GM19099 (cell line): ENCODE data around the gene RAPGEF2.

Experiments used
- POLR2A ChIP-seq: IDR thresholded peaks from 3 replicates; pipeline ENCODE4 v1.6.1; 2011; ENCODE audit warnings: low read depth; ENCODE audit not compliant: insufficient read length; ENCODE audit errors: extremely low read depth

RAPGEF2 gene

GRCh38 chr4:159386620-159387019 lies 283.7 kb downstream of the RAPGEF2 start:
- no peak for TF ChIP-seq POLR2A

- TF ChIP-seq POLR2A, result no peak
Measured at GRCh38 chr4:159389756-159390155, 286.9 kb downstream of the RAPGEF2 start.

- no peak for TF ChIP-seq POLR2A
Measured at GRCh38 chr4:159390648-159391047, 287.8 kb downstream of the RAPGEF2 start.

- TF ChIP-seq POLR2A, result no peak
Measured at GRCh38 chr4:159395693-159396092, 292.8 kb downstream of the RAPGEF2 start.

GRCh38 chr4:159396151-159396550 lies 293.3 kb downstream of the RAPGEF2 start:
- TF ChIP-seq POLR2A, result no peak

GRCh38 chr4:159398236-159398638 lies 295.4 kb downstream of the RAPGEF2 start:
- no peak for TF ChIP-seq POLR2A

- no peak for TF ChIP-seq POLR2A
Measured at GRCh38 chr4:159400558-159401225, 297.8 kb downstream of the RAPGEF2 start.

- TF ChIP-seq POLR2A, result no peak
Measured at GRCh38 chr4:159401226-159401712, 298.4 kb downstream of the RAPGEF2 start.

- no peak for TF ChIP-seq POLR2A
Measured at GRCh38 chr4:159401791-159402380, 299.0 kb downstream of the RAPGEF2 start.
